Measurements from ENCODE around the gene CATSPERD. TPM values are rescaled to one million over a fixed set of nuclear protein-coding genes. Genes with fewer than 3 reads are reported as not detected.

Gene CATSPERD
- total RNA-seq, 1 donor from 2014 or later, result not detected

- DNase-seq (ENCODE audit: low read depth, low spot score), result no peak
These were observed 104.7 kb downstream of the CATSPERD start for GRCh38 chr19:5825178-5825577.

GRCh38 chr19:5826531-5827341 lies 106.3 kb downstream of the CATSPERD start:
- no peak for DNase-seq (ENCODE audit: low read depth, low spot score)

- DNase-seq (ENCODE audit: low read depth, low spot score), result no peak
These were observed 107.0 kb downstream of the CATSPERD start for GRCh38 chr19:5827342-5827890.

- peak; percentile 46 for DNase-seq (ENCODE audit: low read depth, low spot score)
These were observed 107.6 kb downstream of the CATSPERD start for GRCh38 chr19:5827891-5828660.

Other genes with a start within 250 kb of the CATSPERD start
- 0.11 TPM in 1 of 2 replicates, not detected in the other for gene TINCR, start 152.7 kb upstream of the CATSPERD start, total RNA-seq
- 29.0 and 56.6 TPM in 2 replicates for gene SAFB2, start 97.9 kb upstream of the CATSPERD start, total RNA-seq
- 68.5 and 88.1 TPM in 2 replicates for gene SAFB, start 97.6 kb upstream of the CATSPERD start, total RNA-seq
- 26.1 and 60.3 TPM in 2 replicates for gene MICOS13, start 40.1 kb upstream of the CATSPERD start, total RNA-seq
- 5.4 and 6.5 TPM in 2 replicates for gene HSD11B1L, start 39.6 kb upstream of the CATSPERD start, total RNA-seq
- 388 and 866 TPM in 2 replicates for gene RPL36, start 30.3 kb upstream of the CATSPERD start, total RNA-seq
- gene LONP1, start 491 bp upstream of the CATSPERD start, total RNA-seq, result 91.4 and 116 TPM in 2 replicates
- gene PRR22, start 64.1 kb downstream of the CATSPERD start, total RNA-seq, result 0.33 and 0.63 TPM in 2 replicates
- gene DUS3L, start 70.5 kb downstream of the CATSPERD start, total RNA-seq, result 32.3 and 41.7 TPM in 2 replicates
- 0.13 and 0.25 TPM in 2 replicates for gene NRTN, start 84.4 kb downstream of the CATSPERD start, total RNA-seq
- not detected in 2 replicates for gene FUT6, start 119.1 kb downstream of the CATSPERD start, total RNA-seq
- gene FUT3, start 130.8 kb downstream of the CATSPERD start, total RNA-seq, result not detected in 2 replicates
- gene FUT5, start 149.9 kb downstream of the CATSPERD start, total RNA-seq, result not detected in 2 replicates
- gene NDUFA11, start 183.2 kb downstream of the CATSPERD start, total RNA-seq, result 183 and 303 TPM in 2 replicates
- 3.8 and 4.4 TPM in 2 replicates for gene VMAC, start 184.2 kb downstream of the CATSPERD start, total RNA-seq
- 1.6 TPM in 2 replicates for gene CAPS, start 193.6 kb downstream of the CATSPERD start, total RNA-seq